PC-3 (cell line): ENCODE data around the gene DLGAP3.

ENCODE experiments used
- EZH2 ChIP-seq: fragments of 300-600 bp; sonication (generic); IDR thresholded peaks from one replicate; pipeline ENCODE4 v1.6.1; 2017; ENCODE audit warnings: antibody characterized with exemption, mild to moderate bottlenecking, low read length; ENCODE audit not compliant: unreplicated experiment
- EZH2phosphoT487 ChIP-seq: fragments of 300-600 bp; sonication (generic); IDR thresholded peaks from 2 replicates; pipeline ENCODE4 v1.6.1; 2018; ENCODE audit warnings: mild to moderate bottlenecking, antibody characterized with exemption, low read length, borderline replicate concordance
- TF ChIP-seq, protein P1 (sequence below): fragments of 300-600 bp; sonication (generic); conservative IDR thresholded peaks from 2 replicates; pipeline ENCODE4 v1.5.1; 2017; ENCODE audit warnings: antibody characterized with exemption, low read depth, mild to moderate bottlenecking, low read length

GRCh38 chr1:34918977-34919561 is 10.4 kb downstream of the DLGAP3 start:
- TF ChIP-seq, protein P1, sequence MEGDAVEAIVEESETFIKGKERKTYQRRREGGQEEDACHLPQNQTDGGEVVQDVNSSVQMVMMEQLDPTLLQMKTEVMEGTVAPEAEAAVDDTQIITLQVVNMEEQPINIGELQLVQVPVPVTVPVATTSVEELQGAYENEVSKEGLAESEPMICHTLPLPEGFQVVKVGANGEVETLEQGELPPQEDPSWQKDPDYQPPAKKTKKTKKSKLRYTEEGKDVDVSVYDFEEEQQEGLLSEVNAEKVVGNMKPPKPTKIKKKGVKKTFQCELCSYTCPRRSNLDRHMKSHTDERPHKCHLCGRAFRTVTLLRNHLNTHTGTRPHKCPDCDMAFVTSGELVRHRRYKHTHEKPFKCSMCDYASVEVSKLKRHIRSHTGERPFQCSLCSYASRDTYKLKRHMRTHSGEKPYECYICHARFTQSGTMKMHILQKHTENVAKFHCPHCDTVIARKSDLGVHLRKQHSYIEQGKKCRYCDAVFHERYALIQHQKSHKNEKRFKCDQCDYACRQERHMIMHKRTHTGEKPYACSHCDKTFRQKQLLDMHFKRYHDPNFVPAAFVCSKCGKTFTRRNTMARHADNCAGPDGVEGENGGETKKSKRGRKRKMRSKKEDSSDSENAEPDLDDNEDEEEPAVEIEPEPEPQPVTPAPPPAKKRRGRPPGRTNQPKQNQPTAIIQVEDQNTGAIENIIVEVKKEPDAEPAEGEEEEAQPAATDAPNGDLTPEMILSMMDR = no peak
- TF ChIP-seq EZH2phosphoT487 = no peak
- TF ChIP-seq EZH2 = no peak
